Hematopoietic multipotent progenitor cell treated with erythropoietin and hydrocortisone succinate and interleukin-3 and kit ligand, for 17 days (in vitro differentiated cells): ENCODE data around the gene RMRP.

Experiments
- DNase-seq: peaks from one replicate; pipeline ENCODE4 v3.0.0-alpha.2; 2015; ENCODE audit warnings: low spot score

Gene RMRP

DNA sequence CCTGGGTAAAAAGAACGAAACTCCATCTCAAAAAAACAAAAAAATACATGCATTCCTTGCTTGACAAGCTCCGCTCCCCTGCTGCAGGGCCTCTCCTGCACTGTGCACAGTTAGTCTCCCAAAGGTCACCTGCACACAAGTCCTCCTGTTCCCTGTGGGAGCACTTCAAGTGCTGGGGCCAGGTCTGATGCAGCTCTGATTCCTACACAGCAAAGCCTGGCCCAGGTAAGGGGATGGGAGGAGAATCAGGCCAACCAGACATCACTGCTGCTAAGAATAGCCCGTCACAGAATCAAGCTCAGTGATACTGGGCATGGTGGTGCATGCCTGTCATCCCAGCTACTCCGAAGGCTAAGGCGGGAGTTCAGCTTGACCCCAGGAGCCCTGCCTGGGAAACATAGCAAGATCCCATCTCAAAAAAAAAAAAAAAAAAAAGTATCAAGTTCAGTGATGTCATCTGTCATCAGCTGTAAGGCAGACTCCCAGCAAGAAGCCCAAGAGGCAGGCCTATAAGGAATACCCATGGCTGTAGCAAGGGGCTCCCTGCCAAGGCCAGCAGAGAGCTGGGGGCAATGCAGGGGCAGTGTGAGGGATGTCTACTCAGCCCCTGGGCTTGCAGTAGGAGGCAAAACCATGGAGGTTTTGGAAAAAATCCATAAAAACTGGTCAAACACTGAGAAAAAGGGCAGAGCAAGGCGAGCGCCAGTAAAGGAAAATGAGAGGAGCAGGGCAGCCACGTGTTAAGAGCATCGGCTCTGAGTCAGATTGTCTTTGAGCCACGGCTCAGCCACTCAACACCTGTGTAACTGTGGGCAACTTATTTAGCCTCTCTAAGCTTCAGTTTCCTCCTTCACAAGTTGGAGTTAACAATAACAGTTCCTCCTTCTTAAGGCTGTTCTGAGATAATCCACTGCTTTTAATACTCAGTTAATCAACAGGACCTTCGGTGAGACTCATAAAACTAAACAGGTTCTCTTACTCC, 28.7 kb upstream of the RMRP start:
- DNase-seq: no peak

DNA sequence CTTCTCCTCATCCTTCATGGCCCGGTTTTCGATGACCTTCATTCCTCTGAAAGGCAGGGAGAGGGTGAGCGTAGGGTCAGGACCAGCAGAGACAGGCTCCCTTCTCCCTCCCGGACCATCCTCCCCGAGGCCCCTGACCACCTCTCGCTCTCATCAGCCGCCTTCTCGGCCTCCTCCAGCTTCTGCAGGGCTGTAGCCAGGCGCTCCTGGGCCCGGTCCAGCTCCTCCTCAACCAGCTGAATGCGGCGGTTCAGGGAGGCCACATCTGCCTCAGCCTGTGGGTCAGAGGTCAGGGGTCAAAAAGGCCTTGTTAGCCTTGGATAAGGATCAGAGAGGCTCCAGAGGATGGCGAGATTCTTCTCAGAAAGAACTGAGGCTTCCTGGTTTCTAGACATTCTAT, 27.7 kb upstream of the RMRP start:
- no peak for DNase-seq

DNA sequence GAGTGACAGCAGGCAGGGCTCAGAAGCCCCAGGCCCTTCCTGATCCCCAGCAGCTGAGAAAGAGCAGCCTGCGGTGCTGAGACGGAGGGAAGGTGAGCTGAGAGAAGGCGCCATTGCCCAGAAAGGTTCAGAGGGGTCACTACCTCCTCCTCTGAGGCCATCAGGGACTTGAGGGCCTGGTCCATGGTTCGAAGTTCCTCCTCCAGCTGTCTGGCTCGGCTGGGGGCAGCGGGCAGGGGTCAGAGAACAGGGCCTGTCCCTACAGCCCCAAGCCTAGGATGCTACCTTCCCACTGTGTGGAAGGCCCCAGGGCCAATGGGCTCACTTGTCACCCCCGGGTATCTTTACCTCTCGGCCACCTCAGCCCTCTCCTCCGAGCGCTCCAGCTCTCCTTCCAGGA, 27.1 kb upstream of the RMRP start:
- no peak for DNase-seq

DNA sequence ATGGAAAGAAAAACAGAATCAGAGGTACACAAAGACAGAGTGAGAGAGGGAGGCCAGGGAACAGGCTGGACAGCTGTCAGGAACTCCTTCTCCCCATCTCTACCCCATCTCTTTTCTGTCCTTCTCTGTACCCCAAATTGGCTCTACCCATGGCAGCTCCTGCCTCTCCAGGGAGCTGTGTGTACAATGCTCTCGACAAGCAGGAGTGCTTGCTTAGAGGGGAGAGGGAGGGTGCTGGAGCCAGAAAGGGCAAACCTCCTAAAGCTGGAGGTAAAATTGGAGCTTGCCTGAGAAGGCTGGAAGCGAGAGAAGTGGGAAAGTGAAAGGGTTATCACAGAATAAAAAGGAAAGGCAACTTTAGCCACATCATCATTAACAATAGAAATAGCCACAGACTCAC, 25.5 kb upstream of the RMRP start:
- DNase-seq: no peak

DNA sequence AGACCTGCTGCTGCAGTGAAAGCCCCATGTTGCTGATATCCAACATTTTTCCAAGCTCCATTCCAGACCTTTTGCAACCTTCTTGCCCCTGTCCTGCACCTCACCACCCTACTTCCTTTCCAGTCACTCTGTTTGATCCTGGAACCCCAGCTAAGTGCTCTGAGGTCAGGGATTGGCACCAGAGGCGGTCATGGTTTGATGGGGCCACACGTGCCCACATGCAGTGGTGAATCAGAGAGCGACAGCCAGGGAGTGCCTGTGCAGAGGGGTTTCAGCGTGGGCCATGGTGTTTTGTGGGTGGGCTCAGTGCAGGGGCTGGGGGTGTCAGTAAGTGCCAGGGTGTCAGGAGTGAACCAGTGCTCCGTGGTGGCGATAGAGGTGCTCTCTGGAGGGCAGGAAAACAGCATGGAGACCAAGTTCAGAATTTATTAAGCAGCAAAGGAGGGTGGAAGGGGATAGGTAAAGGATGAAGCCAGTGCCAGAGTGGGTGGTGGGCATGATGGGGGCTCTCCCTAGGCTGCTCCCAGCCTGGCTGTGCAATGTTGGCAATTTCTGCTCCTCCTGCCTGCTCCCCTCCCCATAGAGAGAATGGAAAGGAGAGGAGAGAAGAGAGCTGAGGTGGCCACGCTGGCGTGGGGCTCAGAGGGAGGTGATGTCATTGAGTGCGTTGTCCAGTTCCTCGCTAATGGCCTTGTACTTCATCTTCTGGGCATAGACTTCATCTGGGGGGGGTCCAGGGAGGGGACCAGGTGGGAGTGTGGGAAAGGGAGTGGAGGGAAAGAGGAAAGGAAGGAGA, 24.9 kb upstream of the RMRP start:
- DNase-seq: no peak

DNA sequence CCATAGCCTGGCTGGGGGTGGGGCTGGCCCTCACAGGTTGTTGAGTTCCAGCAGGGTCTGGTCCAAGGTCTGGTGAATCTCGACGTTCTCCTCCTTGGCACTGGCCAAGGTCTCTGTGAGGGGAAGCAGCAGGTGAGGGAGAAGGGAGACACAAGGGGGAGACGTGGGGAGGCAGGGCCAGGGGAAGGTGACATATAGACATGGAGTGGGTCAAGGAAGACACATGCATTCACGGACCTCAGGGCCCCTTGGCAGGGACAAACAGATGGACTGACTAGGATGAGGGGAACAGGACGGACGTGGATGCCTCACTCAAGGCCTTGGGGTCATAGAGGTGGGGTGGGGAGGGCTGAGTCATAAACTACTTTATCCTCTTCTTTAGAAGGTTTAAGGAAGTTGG, 24.2 kb upstream of the RMRP start:
- DNase-seq: no peak

DNA sequence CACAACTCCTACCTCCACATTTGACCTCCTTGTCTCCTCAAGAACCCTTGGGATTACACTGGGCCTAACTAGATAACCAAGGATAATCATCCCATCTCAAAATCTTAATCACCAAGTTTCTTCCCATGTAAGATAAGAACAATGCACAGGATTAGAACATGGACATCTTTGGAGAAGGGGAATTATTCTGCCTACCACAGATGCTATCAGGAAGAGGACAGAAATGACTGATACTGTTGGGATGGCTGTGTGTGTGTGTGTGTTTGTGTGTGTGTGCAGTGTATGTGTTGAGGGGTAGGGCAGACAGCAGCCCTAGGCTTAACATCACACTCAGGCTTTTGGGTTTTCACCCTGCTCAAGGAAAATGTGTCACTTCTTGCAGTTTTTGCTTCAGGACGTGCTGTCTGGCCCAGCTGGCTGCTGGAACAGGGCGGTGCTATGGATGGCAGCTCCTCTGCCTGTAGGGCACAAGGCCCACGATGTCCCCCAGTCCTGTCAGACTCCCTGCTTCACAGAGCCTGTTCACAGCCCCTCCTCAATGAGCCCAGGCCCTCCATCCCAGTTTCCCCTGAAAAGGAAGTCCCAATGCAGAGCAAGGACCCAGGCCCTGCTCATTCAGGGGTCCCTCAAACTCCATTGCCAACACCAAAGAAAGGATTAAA, 23.7 kb upstream of the RMRP start:
- no peak for DNase-seq

DNA sequence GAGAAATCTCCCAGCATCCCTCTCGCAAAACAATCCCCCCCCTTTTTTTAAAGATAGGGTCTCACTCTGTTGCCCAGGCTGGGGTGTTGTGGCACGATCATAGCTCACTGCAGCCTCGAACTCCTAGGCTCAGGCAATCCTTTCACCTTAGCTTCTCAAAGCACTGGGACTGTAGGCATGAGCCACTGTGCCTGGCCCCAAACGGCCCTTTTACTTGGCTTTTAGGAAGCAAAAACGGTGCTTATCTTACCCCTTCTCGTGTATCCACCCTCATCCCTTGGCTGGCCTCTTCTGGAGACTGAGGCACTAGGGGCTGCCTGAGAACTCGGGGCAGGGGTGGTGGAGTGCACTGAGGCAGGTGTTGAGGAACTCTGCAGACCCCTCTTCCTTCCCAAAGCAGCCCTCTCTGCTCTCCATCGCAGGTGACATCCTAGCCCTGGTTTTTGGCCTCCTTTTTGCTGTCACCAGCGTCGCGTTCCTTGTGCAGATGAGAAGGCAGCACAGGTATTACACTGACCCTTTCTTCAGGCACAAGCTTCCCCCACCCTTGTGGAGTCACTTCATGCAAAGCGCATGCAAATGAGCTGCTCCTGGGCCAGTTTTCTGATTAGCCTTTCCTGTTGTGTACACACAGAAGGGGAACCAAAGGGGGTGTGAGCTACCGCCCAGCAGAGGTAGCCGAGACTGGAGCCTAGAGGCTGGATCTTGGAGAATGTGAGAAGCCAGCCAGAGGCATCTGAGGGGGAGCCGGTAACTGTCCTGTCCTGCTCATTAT, 22.7 kb upstream of the RMRP start:
- no peak for DNase-seq

DNA sequence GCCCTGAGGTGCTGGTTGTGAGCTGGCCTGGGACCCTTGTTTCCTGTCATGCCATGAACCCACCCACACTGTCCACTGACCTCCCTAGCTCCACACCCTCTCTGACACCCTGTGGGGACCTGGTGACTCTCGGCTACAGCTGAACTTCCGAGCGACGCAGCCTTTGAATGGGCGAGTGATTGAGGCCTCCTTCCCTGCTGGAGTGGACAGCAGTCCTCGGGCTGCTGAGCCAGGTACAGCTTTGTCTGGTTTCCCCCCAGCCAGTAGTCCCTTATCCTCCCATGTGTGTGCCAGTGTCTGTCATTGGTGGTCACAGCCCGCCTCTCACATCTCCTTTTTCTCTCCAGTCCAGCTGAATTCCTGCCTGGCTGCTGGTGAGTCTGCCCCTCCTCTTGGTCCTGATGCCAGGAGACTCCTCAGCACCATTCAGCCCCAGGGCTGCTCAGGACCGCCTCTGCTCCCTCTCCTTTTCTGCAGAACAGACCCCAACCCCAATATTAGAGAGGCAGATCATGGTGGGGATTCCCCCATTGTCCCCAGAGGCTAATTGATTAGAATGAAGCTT, 22.0 kb upstream of the RMRP start:
- no peak for DNase-seq

DNA sequence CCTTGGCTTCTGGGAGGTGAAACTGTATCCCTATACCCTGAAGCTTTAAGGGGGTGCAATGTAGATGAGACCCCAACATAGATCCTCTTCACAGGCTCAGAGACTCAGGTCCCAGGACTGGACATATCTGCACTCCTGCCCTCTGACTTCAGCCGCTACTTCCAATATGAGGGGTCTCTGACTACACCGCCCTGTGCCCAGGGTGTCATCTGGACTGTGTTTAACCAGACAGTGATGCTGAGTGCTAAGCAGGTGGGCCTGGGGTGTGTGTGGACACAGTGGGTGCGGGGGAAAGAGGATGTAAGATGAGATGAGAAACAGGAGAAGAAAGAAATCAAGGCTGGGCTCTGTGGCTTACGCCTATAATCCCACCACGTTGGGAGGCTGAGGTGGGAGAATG, 21.3 kb upstream of the RMRP start:
- no peak for DNase-seq

DNA sequence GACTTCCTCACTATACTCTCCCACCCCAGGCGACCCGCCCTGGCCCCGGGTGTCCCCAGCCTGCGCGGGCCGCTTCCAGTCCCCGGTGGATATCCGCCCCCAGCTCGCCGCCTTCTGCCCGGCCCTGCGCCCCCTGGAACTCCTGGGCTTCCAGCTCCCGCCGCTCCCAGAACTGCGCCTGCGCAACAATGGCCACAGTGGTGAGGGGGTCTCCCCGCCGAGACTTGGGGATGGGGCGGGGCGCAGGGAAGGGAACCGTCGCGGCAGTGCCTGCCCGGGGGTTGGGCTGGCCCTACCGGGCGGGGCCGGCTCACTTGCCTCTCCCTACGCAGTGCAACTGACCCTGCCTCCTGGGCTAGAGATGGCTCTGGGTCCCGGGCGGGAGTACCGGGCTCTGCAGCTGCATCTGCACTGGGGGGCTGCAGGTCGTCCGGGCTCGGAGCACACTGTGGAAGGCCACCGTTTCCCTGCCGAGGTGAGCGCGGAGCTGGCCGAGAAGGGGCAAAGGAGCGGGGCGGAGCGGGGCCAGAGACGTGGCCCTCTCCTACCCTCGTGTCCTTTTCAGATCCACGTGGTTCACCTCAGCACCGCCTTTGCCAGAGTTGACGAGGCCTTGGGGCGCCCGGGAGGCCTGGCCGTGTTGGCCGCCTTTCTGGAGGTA, 18.0 kb upstream of the RMRP start:
- no peak for DNase-seq

DNA sequence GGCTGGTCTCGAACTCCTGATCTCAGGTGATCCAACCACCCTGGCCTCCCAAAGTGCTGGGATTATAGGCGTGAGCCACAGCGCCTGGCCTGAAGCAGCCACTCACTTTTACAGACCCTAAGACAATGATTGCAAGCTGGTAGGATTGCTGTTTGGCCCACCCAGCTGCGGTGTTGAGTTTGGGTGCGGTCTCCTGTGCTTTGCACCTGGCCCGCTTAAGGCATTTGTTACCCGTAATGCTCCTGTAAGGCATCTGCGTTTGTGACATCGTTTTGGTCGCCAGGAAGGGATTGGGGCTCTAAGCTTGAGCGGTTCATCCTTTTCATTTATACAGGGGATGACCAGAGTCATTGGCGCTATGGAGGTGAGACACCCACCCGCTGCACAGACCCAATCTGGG, 17.4 kb upstream of the RMRP start:
- DNase-seq: no peak

DNA sequence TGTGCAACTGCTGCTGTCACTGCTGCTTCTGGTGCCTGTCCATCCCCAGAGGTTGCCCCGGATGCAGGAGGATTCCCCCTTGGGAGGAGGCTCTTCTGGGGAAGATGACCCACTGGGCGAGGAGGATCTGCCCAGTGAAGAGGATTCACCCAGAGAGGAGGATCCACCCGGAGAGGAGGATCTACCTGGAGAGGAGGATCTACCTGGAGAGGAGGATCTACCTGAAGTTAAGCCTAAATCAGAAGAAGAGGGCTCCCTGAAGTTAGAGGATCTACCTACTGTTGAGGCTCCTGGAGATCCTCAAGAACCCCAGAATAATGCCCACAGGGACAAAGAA, 16.2 kb upstream of the RMRP start:
- no peak for DNase-seq

DNA sequence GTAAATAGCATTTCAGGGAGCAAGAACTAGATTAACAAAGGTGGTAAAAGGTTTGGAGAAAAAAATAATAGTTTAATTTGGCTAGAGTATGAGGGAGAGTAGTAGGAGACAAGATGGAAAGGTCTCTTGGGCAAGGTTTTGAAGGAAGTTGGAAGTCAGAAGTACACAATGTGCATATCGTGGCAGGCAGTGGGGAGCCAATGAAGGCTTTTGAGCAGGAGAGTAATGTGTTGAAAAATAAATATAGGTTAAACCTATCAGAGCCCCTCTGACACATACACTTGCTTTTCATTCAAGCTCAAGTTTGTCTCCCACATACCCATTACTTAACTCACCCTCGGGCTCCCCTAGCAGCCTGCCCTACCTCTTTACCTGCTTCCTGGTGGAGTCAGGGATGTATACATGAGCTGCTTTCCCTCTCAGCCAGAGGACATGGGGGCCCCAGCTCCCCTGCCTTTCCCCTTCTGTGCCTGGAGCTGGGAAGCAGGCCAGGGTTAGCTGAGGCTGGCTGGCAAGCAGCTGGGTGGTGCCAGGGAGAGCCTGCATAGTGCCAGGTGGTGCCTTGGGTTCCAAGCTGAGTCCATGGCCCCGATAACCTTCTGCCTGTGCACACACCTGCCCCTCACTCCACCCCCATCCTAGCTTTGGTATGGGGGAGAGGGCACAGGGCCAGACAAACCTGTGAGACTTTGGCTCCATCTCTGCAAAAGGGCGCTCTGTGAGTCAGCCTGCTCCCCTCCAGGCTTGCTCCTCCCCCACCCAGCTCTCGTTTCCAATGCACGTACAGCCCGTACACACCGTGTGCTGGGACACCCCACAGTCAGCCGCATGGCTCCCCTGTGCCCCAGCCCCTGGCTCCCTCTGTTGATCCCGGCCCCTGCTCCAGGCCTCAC, 15.6 kb upstream of the RMRP start, which contains the start of gene CA9:
Gene CA9 (plus strand): TSS at position 797 of the 893 bp plus-strand sequence. CDS start 32 bp downstream, at position 829.
- DNase-seq: no peak

DNA sequence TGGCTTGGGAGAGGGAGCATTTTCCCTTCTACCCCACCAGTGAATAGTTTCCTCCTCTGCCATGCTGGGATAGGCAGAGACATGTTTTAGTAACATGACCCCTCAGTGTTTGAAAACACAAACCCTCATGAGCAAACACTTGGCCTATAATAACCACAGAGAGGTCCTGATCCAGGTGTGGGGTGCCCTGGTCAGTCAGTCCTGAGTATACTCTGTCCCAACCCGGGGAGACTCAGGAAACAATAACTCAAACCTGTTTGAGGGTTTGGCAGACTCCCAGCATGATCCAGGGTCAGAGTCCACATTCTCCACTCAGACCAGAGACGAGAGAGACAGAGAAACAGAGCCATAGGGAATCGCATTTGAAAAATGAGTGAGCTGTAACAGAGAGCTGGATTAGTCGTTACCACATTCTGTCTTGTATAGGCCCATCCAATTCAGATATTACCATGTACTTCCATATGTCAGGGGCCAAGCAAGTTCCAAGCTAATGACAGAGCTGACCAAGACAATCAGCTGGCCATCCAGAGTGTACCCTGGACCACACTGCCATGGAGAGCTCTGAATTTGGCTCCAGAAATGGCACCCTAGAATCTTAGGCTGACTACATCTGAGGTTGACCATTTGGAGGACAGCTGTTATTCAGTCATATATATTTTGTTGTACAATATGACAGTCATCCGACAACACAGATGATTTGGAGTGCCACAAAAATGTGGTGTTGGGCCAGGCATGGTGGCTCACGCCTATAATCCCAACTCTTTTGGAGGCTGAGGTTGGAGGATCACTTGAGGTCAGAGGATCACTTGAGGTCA, 11.7 kb upstream of the RMRP start:
- no peak for DNase-seq

DNA sequence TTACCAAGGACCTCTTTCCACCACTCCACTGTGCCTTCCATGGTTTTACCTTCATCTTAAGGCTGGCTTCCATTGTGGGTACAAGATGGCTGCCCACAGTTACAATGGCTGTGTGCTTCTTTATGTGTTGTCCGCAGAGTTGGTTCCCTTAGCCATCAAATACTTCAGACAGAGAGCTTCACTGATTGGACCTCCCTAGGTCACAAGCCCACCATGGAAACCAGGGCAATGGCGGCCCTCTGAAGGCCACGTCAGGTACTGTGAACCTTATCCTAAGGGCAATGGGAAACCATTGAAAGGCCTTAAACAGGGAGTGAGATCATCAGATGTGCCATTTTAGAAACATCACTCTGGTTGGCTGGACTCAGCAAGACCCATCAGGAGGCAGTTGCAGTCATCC, 10.1 kb upstream of the RMRP start:
- DNase-seq: no peak

DNA sequence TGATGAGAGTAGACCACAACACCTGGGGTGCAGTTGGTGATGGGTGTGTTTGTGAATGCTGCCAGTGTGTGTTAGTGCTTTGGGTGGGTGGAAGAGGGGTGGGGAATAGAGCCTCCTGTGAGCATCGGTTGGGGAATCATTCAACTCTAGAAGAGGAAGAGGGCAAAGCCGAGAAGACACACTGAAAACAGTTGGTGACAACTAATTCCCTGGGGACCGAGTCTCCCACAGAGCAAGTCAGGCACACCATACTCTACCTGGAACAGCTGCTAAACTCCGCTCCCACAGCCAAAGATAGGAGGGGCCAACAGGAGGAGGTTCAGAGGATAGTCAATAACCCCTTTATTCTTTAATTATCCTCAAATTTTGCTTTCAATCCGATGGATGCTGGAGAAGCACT, 8.7 kb upstream of the RMRP start:
- no peak for DNase-seq

DNA sequence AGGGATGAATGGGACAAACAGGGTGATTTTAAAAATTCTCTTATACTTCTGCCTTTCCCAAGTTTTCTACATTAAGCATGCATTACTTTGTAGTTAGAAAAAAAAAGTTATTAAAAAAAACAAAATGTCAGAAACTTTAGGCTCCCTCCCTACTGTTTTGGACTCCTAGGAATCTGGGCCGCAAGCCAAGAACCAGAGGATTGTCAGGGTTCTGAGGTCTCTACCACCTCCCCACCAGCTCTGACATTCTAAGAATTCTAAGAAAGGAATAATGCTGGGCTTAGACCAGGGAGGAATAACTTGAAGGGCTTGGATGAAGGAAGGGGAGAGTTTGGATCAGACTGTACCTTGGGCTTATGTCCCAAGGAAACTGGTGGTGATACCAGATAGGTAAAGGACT, 8.2 kb upstream of the RMRP start:
- DNase-seq: no peak

DNA sequence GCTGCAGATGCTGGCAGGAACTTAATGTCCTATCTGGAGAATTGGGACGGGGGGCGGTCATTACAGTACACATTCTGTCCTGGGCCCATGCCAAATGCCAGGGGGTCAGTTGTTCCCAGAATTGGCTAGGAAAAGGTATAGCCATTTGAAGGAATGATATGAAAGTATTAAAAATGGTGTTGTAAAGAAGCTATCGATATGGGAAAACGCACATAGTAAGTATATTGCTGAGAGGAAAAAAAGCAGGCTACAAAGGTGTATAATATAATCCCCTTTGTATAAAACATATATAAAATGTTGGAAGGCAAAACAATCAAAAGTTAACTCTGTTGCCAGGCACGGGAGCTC, 7.6 kb upstream of the RMRP start:
- DNase-seq: no peak
